ENCODE results near the gene BTBD1. TPM values are rescaled to one million over a fixed set of nuclear protein-coding genes. Genes with fewer than 3 reads are reported as not detected.

Gene BTBD1
- total RNA-seq, 2 donors from 2014 or later, result 35.9 to 37.0 TPM

- Histone ChIP-seq H3K4me3 (ENCODE audit: low read length) (no peak overlapping the region), H3K27me3 (ENCODE audit: control insufficient read depth, insufficient read depth, low read length, poor library complexity, severe bottlenecking) (no peaks in the 10 kb centered on the region), H3K9me3 (ENCODE audit: control insufficient read depth, low read length) (peaks cover 5% of the 10 kb centered on the region), H3K27ac (ENCODE audit: low read depth, low read length) (no peak overlapping the region), H3K4me1 (ENCODE audit: control insufficient read depth, insufficient read depth, low read length) (peaks cover 5% of the 10 kb centered on the region), H3K9ac (ENCODE audit: extremely low read depth, low read length, poor library complexity, severe bottlenecking) (no peak overlapping the region), H3K36me3 (ENCODE audit: control insufficient read depth, insufficient read depth, low read length) (peaks cover 7% of the 10 kb centered on the region)
- Mint-ChIP-seq H3K4me1 (peaks cover 18% of the 10 kb centered on the region), H3K4me3 (no peak overlapping the region), H3K27me3 (ENCODE audit: insufficient read depth) (peaks cover 2% of the 10 kb centered on the region), H3K9me3 (peaks cover 19% of the 10 kb centered on the region), H3K27ac (no peak overlapping the region), H3K36me3 (ENCODE audit: low read depth) (peaks cover 25% of the 10 kb centered on the region)
- no peak for DNase-seq
- 85 to 92% methylated on average over 2 of the region's 2 CpGs for WGBS, 2 experiments (ENCODE audit: insufficient coverage in 1 of 2, insufficient read length in 1 of 2)
- TF ChIP-seq CTCF (conservative IDR thresholded peaks at IDR 0.05), result no peak
Measured at GRCh38 chr15:82995076-82995475, 72.0 kb downstream of the BTBD1 start.

- Histone ChIP-seq H3K27ac (ENCODE audit: low read depth, low read length) (no peak overlapping the region), H3K9ac (ENCODE audit: extremely low read depth, low read length, poor library complexity, severe bottlenecking) (no peak overlapping the region), H3K4me3 (ENCODE audit: low read length) (no peak overlapping the region), H3K9me3 (ENCODE audit: control insufficient read depth, low read length) (no peaks in the 10 kb centered on the region), H3K4me1 (ENCODE audit: control insufficient read depth, insufficient read depth, low read length) (peaks cover 5% of the 10 kb centered on the region), H3K27me3 (ENCODE audit: control insufficient read depth, insufficient read depth, low read length, poor library complexity, severe bottlenecking) (no peaks in the 10 kb centered on the region), H3K36me3 (ENCODE audit: control insufficient read depth, insufficient read depth, low read length) (peaks cover 21% of the 10 kb centered on the region)
- H3K27ac Mint-ChIP-seq, result no peak overlapping the region
- peaks cover 36% of the 10 kb centered on the region for H3K36me3 Mint-ChIP-seq (ENCODE audit: low read depth)
- no peak overlapping the region for H3K4me3 Mint-ChIP-seq
- WGBS, 2 experiments (ENCODE audit: insufficient coverage in 1 of 2, insufficient read length in 1 of 2), result 77 to 97% methylated on average over 4 of the region's 4 CpGs
- DNase-seq, result no peak
- peaks cover 2% of the 10 kb centered on the region for H3K27me3 Mint-ChIP-seq (ENCODE audit: insufficient read depth)
- H3K4me1 Mint-ChIP-seq, result peaks cover 16% of the 10 kb centered on the region
- no peak for TF ChIP-seq CTCF (conservative IDR thresholded peaks at IDR 0.05)
- H3K9me3 Mint-ChIP-seq, result peaks cover 9% of the 10 kb centered on the region
Measured at GRCh38 chr15:82993144-82993543, 73.9 kb downstream of the BTBD1 start.

- no peak for DNase-seq
- TF ChIP-seq CTCF (conservative IDR thresholded peaks at IDR 0.05), result no peak
- no peak overlapping the region for H3K4me3 Mint-ChIP-seq
- H3K9ac ChIP-seq (ENCODE audit: extremely low read depth, low read length, poor library complexity, severe bottlenecking), result no peak overlapping the region
- peaks cover 23% of the 10 kb centered on the region for H3K36me3 ChIP-seq (ENCODE audit: control insufficient read depth, insufficient read depth, low read length)
- peaks cover 5% of the 10 kb centered on the region for H3K4me1 ChIP-seq (ENCODE audit: control insufficient read depth, insufficient read depth, low read length)
- peaks cover 39% of the 10 kb centered on the region for H3K36me3 Mint-ChIP-seq (ENCODE audit: low read depth)
- H3K9me3 Mint-ChIP-seq, result peaks cover 9% of the 10 kb centered on the region
- no peaks in the 10 kb centered on the region for H3K27me3 ChIP-seq (ENCODE audit: control insufficient read depth, insufficient read depth, low read length, poor library complexity, severe bottlenecking)
- 90 to 93% methylated on average over 2 of the region's 3 CpGs for WGBS, 2 experiments (ENCODE audit: insufficient coverage in 1 of 2, insufficient read length in 1 of 2)
- H3K27ac Mint-ChIP-seq, result no peak overlapping the region
- H3K27me3 Mint-ChIP-seq (ENCODE audit: insufficient read depth), result peaks cover 2% of the 10 kb centered on the region
- H3K4me1 Mint-ChIP-seq, result peaks cover 16% of the 10 kb centered on the region
- H3K27ac ChIP-seq (ENCODE audit: low read depth, low read length), result no peak overlapping the region
- no peak overlapping the region for H3K4me3 ChIP-seq (ENCODE audit: low read length)
- no peaks in the 10 kb centered on the region for H3K9me3 ChIP-seq (ENCODE audit: control insufficient read depth, low read length)
Measured at GRCh38 chr15:82992436-82992998, 74.5 kb downstream of the BTBD1 start.

All from endodermal cell (in vitro differentiated cells).